ENCODE measurements around the gene UBL4B. TPM values are rescaled to one million over a fixed set of nuclear protein-coding genes. Genes with fewer than 3 reads are reported as not detected.

UBL4B gene
- total and polyA plus RNA-seq, 2 donors (not counting 3 experiments of a cell fraction or from before 2014, with no cell fraction given) = not detected

DNA sequence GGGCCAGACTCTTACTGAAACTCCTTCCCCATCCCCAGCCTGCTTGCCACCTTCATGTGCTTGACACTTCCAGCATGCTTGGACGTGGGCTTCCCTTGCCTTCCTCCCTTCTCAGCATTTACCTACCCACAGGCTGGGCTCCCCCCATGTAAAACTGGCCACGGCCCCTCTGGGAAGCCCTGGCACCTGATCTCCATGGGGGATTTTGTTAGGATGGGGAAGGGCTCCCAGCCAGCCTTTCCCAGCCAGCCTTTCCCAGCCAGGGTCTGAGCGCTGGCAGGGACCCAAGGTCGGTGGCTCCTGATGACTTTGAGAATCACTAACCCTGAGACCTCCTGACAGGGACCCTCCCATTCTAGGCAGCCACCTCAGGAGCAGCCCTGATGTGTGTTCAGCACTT lies 48.5 kb upstream of the UBL4B start:
- Histone ChIP-seq H3K36me3 (ENCODE audit: control insufficient read depth in 2 of 2, extremely low read depth in 1 of 2, insufficient read depth in 2 of 2, low read length in 2 of 2) (peaks cover 0 to 1% of the 10 kb centered on the region in 2 experiments), H4K20me1 (replicated peaks; ENCODE audit: control insufficient read depth, extremely low read depth, insufficient read depth, low read length) (no peaks in the 10 kb centered on the region), H3K4me2 (ENCODE audit: insufficient read depth, low read length) (no peak overlapping the region), H3K4me1 (ENCODE audit: control insufficient read depth, extremely low read depth, insufficient read depth, low read length) (no peaks in the 10 kb centered on the region), H3K79me2 (ENCODE audit: control insufficient read depth, insufficient read depth, low read length) (no peaks in the 10 kb centered on the region), H3K9me3 (replicated peaks; ENCODE audit: control insufficient read depth, insufficient read depth, low read length) (no peaks in the 10 kb centered on the region), H3K4me3 (replicated peaks in 1 of 3; ENCODE audit: insufficient read depth in 1 of 3, low read depth in 1 of 3, low read length in 3 of 3) (no peak overlapping the region), H3K27ac (ENCODE audit: insufficient read depth, low read depth, low read length) (no peak overlapping the region), H3K9ac (replicated peaks; ENCODE audit: extremely low read depth, insufficient read depth, low read length) (no peak overlapping the region), H3K9me1 (replicated peaks; ENCODE audit: control insufficient read depth, extremely low read depth, insufficient read depth, low read length) (no peaks in the 10 kb centered on the region), H2AFZ (ENCODE audit: low read depth, low read length) (no peak overlapping the region), H3K27me3 (ENCODE audit: control insufficient read depth in 2 of 2, insufficient read depth in 2 of 2, low read length in 2 of 2) (peaks cover 24 to 30% of the 10 kb centered on the region in 2 experiments)
- POLR2A ChIA-PET = no interaction called here
- DNase-seq (ENCODE audit: low read depth, low spot score) (no peak), FAIRE-seq (no peak)
- dilution Hi-C loops (cut with MboI; ENCODE audit: extremely low pct_ligation_motif_present, low sequenced_read_pairs) (no loop called here), intact Hi-C loops (cut with micrococcal nuclease) (no loop called here)
- TF ChIP-seq GATA2 (IDR thresholded peaks at IDR 0.05; ENCODE audit: insufficient read depth, insufficient read length, low read depth, low read length) = no peak
- no peak for TF ChIP-seq EZH2 (IDR thresholded peaks at IDR 0.05; ENCODE audit: borderline replicate concordance, low read depth, low read length, severe bottlenecking)
- TF ChIP-seq MYC (IDR thresholded peaks at IDR 0.05; ENCODE audit: low read depth, low read length) = no peak
- no peak for TF ChIP-seq POLR2AphosphoS5 (IDR thresholded peaks at IDR 0.05; ENCODE audit: insufficient read depth, low read depth, low read length)
- TF ChIP-seq, protein P1, sequence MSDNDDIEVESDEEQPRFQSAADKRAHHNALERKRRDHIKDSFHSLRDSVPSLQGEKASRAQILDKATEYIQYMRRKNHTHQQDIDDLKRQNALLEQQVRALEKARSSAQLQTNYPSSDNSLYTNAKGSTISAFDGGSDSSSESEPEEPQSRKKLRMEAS (IDR thresholded peaks at IDR 0.05; ENCODE audit: insufficient read depth, insufficient read length) = no peak
- no peak for TF ChIP-seq JUN (IDR thresholded peaks at IDR 0.05; ENCODE audit: borderline replicate concordance, insufficient read depth, insufficient read length, low read depth)
- TF ChIP-seq, protein P2, sequence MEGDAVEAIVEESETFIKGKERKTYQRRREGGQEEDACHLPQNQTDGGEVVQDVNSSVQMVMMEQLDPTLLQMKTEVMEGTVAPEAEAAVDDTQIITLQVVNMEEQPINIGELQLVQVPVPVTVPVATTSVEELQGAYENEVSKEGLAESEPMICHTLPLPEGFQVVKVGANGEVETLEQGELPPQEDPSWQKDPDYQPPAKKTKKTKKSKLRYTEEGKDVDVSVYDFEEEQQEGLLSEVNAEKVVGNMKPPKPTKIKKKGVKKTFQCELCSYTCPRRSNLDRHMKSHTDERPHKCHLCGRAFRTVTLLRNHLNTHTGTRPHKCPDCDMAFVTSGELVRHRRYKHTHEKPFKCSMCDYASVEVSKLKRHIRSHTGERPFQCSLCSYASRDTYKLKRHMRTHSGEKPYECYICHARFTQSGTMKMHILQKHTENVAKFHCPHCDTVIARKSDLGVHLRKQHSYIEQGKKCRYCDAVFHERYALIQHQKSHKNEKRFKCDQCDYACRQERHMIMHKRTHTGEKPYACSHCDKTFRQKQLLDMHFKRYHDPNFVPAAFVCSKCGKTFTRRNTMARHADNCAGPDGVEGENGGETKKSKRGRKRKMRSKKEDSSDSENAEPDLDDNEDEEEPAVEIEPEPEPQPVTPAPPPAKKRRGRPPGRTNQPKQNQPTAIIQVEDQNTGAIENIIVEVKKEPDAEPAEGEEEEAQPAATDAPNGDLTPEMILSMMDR (IDR thresholded peaks at IDR 0.05; ENCODE audit: extremely low read depth in 1 of 2, insufficient read depth in 1 of 2, low read depth in 1 of 2, low read length in 2 of 2) = no peak
- no peak for TF ChIP-seq POLR2A (IDR thresholded peaks at IDR 0.05; ENCODE audit: low read depth, low read length)
- no peak for TF ChIP-seq FOS (IDR thresholded peaks at IDR 0.05; ENCODE audit: borderline replicate concordance, insufficient read depth, low read length)
- CTCF ChIA-PET = interaction anchor here (0.8 to 1.1 kb wide), 2 partner anchors 10 to 18 kb away, joined by 4 read pairs; no protein-coding TSS in a partner anchor
- no TSS peak for BruUV-seq (replicated peaks)

All from endothelial cell of umbilical vein (primary cell).